AG10803 (cell line): ENCODE results near the gene DCAF11.
A peak's percentile ranks its signal among the peaks of the same experiment; 100 is the strongest.

Experiments used
- DNase-seq: peaks from one replicate; pipeline ENCODE4 v3.0.0; 2010; ENCODE audit warnings: low read depth
- H3K4me3 ChIP-seq: 2 replicates; pipeline ENCODE4 v1.5.1; 2011; ENCODE audit warnings: mild to moderate bottlenecking, low read length, control low read depth
- TF ChIP-seq, protein P1 (sequence below): conservative IDR thresholded peaks from 2 replicates; pipeline ENCODE4 v1.5.1; 2011; ENCODE audit warnings: mild to moderate bottlenecking, low read length, control low read depth, inconsistent platforms

DCAF11 gene

GRCh38 chr14:24143511-24143910, 28.9 kb downstream of the DCAF11 start:
- no peak overlapping the region for H3K4me3 ChIP-seq
- TF ChIP-seq, protein P1, sequence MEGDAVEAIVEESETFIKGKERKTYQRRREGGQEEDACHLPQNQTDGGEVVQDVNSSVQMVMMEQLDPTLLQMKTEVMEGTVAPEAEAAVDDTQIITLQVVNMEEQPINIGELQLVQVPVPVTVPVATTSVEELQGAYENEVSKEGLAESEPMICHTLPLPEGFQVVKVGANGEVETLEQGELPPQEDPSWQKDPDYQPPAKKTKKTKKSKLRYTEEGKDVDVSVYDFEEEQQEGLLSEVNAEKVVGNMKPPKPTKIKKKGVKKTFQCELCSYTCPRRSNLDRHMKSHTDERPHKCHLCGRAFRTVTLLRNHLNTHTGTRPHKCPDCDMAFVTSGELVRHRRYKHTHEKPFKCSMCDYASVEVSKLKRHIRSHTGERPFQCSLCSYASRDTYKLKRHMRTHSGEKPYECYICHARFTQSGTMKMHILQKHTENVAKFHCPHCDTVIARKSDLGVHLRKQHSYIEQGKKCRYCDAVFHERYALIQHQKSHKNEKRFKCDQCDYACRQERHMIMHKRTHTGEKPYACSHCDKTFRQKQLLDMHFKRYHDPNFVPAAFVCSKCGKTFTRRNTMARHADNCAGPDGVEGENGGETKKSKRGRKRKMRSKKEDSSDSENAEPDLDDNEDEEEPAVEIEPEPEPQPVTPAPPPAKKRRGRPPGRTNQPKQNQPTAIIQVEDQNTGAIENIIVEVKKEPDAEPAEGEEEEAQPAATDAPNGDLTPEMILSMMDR: no peak
- peak; percentile 36 for DNase-seq

DNA sequence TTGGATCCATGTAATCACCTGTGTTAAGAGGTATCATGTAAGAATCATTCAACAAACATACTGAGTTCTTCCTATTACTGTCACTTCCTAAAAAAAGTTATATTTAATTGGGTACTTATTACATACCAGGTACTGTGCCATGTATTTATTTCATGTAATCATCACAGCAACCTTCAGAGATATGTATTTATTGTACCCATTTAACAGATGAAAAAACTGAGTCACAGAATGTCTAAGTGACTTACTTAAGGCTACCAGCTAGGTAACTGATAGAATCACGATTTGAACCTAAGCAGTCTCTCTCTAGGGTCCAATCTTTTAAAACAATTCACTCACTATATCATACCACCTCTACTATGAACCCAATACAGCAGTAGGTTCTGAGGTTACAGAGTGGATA, 29.9 kb downstream of the DCAF11 start:
- no peak overlapping the region for H3K4me3 ChIP-seq
- no peak for DNase-seq
- TF ChIP-seq, protein P1: no peak

DNA sequence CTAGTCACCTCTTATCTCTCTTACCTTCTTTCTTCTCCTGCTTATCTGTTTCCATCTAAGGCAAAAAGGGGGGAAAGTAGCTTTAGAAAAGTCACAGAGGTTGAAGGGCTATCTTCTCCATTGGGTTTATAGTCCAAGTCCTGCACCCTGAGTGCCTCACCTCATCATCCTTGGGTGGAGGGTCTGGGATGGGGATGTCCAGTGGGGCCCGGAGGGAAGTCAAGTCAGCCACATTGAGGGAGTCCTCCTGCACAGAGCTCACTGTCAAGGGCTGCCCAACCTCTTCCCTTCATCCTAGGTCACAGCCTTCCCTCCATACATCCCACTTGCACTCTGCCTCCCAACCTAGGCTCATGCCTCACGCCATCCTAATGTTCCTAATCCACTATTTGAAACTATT, 30.6 kb downstream of the DCAF11 start:
- TF ChIP-seq, protein P1: no peak
- DNase-seq: no peak
- peak overlapping the region; percentile 97 for H3K4me3 ChIP-seq

GRCh38 chr14:24145690-24146452, 31.3 kb downstream of the DCAF11 start:
- H3K4me3 ChIP-seq: peak overlapping the region; percentile 97
- DNase-seq: peak; percentile 53
- TF ChIP-seq, protein P1: no peak

- TF ChIP-seq, protein P1: no peak; the same call in 1 of the 2 replicates
- peak; percentile 94 for DNase-seq
- H3K4me3 ChIP-seq: peak within 1 kb of the TSS; percentile 97
Observed at GRCh38 chr14:24146453-24146977, 31.9 kb downstream of the DCAF11 start, which contains the start of gene PSME2. Gene PSME2, minus strand, starts transcription at chr14:24146610. Its CDS starts 29 bp downstream, at chr14:24146581.

DNA sequence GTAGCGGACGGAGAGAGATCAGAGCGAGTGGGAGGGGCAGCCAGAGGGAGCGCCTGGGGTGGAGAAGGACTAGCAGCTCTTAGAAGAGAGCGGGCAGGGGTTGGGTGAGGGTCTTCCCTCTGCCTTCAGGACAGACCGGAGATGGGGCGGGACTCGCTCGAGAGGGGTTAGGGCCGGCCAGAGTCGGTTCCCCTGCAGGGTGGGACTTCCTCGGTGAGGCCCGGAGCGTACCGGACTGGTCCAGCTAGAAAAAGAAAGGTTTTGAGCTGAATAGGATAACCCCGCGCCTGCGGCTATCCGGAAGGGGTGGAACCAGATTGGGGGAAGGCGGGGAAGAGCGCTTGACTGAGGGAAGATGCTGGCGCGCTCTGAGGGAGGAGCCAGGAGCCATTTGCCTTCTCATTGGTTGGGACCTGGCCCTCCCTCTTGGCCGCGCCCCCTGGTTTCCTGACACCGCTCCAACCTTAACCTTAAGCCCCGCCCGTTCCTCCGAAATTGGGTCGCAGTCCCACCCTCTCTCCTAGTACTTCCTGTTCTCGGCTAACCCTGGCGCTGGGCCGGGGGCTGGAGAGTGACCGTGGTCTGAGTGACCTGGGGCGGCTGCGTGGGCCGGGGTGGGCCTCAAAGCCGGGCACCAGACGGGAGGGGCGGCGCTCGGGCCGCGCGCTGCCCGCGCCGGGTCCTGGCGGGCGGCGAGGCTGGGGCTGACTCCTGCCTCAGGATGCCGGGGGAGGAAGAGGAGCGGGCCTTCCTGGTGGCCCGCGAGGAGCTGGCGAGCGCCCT, 32.6 kb downstream of the DCAF11 start, which contains the start of gene RNF31:
Gene RNF31, plus strand, starts transcription at position 521 of the 783 bp plus-strand sequence. Its CDS starts 201 bp downstream, at position 722.
- peak within 1 kb of the TSS; percentile 97 for H3K4me3 ChIP-seq
- TF ChIP-seq, protein P1: no peak
- peak; percentile 98 for DNase-seq
